ENCODE data around the gene NRP2.

DNA sequence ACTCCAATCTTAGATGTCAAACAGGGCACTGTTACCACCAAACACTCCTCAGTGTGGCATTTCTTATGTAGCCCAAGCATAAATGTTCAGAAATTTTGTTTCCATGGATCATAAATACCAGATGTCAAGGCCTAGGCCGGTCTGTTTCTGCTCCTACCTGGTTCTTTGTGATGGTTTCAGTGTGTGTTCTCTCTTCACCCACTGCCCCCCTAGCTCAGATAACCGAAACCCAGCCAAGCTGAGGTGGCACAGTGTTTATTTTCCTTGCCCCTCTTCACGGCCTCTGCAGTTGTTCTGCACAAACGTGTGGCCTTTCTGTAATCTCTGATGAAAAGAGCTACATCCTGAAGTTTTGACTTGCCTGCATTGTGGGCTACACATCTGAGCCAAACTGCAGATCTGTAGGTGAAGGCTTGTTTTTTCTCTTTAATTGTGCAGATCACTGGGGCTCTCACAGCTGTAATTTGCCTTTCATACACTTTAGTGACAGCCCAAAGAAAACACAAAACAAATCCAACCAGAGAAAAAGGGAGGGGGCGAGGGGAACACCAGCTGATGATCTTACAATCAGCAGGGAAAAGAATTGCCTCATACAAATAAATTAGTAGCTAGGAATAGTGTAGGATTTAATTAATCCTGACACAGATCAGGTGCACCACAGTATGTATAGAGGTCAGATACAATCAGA, 99.1 kb downstream of the NRP2 start:
- TF ChIP-seq POLR2A (IDR thresholded peaks at IDR 0.05; ENCODE audit: low read depth, low read length) (no peak), TAF1 (IDR thresholded peaks at IDR 0.05; ENCODE audit: borderline replicate concordance, low read depth, low read length) (no peak)
